Choroid plexus epithelial cell (primary cell): ENCODE measurements around the gene ANKRD63.

Experiments used
- DNase-seq: peaks from one replicate; pipeline ENCODE4 v3.0.0-alpha.2; 2010; ENCODE audit warnings: low read depth
- H3K4me3 ChIP-seq: 2 replicates; pipeline ENCODE4 v1.5.1; 2011; ENCODE audit warnings: low read depth, mild to moderate bottlenecking, control low read depth, low read length, moderate library complexity
- CTCF ChIP-seq: conservative IDR thresholded peaks from 2 replicates; pipeline ENCODE4 v1.5.1; 2011; ENCODE audit warnings: low read depth, mild to moderate bottlenecking, control low read depth, inconsistent platforms, low read length, moderate library complexity

ANKRD63 gene

DNA sequence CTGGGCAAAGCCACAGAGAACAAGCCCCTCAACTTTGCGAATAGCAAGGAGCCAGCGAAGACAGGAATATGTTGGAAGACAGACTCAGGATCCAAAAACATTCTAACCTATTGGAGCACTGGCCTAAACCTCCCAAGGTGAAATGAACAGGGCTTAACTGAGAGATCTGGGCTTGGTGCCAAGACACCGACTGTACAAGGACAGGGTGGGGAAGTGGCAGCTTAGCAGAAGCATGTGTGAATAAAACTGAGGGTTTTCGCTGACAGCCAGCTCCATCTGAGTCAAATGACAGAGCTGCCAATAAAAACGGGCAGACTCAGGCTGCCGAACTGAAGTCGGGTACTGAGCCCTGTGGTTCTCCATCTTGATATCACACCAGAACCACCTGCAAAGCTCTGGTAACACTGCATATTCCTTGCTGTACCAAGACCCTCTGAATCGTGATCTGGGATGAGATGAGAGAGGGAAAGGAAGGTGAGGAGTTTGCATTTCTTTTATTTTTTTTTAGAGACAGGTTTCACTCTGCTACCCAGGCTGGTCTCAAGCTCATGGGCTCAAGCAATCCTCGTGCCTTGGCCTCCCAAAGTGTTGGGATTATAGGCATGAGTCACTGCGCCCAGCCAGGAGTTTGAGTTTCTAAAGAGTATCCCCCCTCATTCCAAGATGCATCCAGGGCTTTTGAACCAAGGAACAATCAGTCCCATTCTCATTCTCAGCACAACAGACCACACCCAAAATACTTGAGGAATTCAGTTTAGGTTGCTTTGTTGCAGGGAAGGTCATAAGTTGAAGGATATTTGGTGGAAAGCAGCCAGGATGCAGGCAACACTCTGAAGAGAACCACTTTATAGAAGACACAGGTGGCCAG is 30.9 kb upstream of the ANKRD63 start:
- TF ChIP-seq CTCF, result no peak
- DNase-seq, result no peak
- H3K4me3 ChIP-seq, result no peak overlapping the region

GRCh38 chr15:40312370-40313158 is 29.7 kb upstream of the ANKRD63 start:
- H3K4me3 ChIP-seq, result no peak overlapping the region
- DNase-seq, result no peak
- no peak for TF ChIP-seq CTCF

DNA sequence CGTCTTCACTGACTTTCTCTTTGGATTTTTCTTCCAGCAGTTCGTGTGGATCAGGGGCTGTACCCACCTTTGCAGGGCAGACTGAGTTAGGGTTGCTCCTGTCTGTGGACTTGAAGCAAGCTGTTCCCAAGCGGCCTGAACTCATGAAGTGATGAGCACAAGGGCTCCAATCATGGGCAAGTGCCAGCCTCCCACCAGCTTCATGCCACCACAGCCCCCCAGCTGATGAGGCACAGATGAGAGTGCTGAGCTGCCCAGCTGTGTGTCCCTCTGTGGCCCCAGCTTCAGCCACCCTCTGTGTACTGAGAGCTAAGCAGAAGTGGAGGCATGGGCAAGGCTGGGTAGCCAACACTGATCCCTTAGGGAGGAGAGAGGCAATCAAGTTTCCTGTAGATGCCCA is 28.1 kb upstream of the ANKRD63 start:
- no peak for DNase-seq
- no peak overlapping the region for H3K4me3 ChIP-seq
- TF ChIP-seq CTCF, result no peak

DNA sequence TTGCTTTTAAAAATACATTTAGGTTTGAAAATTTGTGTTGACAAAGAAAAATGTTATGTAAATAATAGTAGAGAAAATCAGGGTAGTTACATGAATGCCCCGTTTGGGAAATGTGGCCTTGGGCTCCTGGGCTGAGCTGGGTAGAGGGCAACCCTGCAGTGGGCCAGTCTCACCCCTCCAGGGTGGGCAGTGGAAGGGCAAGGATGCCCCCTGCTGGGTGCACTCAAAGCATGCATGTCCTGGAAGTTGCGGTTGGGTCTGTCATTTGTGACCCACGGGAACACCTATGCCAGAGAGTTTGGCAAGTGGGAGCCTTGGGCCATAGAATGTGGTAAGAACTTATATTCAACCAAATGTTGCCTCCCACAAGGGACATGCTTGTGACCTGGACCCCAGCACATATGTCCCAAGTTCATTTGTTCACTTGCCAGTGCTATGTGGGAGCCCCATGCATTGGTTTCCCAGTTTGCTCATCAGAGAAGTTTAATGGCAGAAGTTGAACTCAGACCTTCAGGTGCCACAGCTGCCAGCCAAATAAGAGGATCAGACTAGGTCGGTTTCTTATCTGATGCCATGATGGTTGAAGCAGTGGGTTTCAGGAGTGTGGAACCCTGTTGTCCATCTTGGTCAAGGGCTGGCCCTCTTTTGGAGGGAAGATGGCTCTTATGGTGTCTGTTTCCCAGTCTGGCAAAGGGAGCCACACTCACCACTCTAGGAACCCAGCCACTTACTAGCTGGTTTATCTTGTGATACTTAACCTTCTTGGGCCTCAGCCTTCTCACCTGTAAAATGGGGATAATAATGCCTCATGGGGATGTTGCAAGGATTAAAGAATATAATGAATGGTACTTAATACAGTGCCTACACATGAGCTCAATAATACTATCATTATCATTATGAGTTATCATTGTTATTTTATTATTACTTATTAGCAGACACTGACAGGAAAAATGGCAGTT is 27.4 kb upstream of the ANKRD63 start:
- no peak overlapping the region for H3K4me3 ChIP-seq
- DNase-seq, result no peak
- peak; percentile 82 for TF ChIP-seq CTCF

GRCh38 chr15:40309344-40309862 is 26.5 kb upstream of the ANKRD63 start:
- no peak overlapping the region for H3K4me3 ChIP-seq

More at GRCh38 chr15:40309344-40309862, 26.5 kb upstream of the ANKRD63 start:
- DNase-seq, result no peak
- TF ChIP-seq CTCF, result no peak
